GM19035 (cell line): ENCODE data around the gene LNX2.

ENCODE experiments used
- ATAC-seq: cut with Tn5 transposase; IDR thresholded peaks from one replicate; pipeline ENCODE4 v1.9.1; 2021; ENCODE audit not compliant: unreplicated experiment

Gene LNX2

GRCh38 chr13:27570906-27571305, 49.4 kb downstream of the LNX2 start:
- no peak for ATAC-seq

- no peak for ATAC-seq
Measured at GRCh38 chr13:27569405-27569804, 50.9 kb downstream of the LNX2 start.

- no peak for ATAC-seq
Measured at GRCh38 chr13:27565818-27566217, 54.5 kb downstream of the LNX2 start.

- ATAC-seq: no peak
Measured at GRCh38 chr13:27562457-27562856, 57.9 kb downstream of the LNX2 start.

- no peak for ATAC-seq
Measured at GRCh38 chr13:27559719-27560118, 60.6 kb downstream of the LNX2 start.

GRCh38 chr13:27556109-27556508, 64.2 kb downstream of the LNX2 start:
- no peak for ATAC-seq

GRCh38 chr13:27551562-27551961, 68.8 kb downstream of the LNX2 start:
- no peak for ATAC-seq

- ATAC-seq: no peak
Measured at GRCh38 chr13:27549406-27549981, 70.8 kb downstream of the LNX2 start.

GRCh38 chr13:27542220-27542619, 78.1 kb downstream of the LNX2 start:
- ATAC-seq: no peak

GRCh38 chr13:27541386-27541785, 78.9 kb downstream of the LNX2 start:
- no peak for ATAC-seq

- ATAC-seq: no peak
Measured at GRCh38 chr13:27536361-27537101, 83.8 kb downstream of the LNX2 start.

- ATAC-seq: no peak
Measured at GRCh38 chr13:27535546-27535945, 84.8 kb downstream of the LNX2 start.

- no peak for ATAC-seq
Measured at GRCh38 chr13:27534981-27535380, 85.3 kb downstream of the LNX2 start.

- ATAC-seq: no peak
Measured at GRCh38 chr13:27534108-27534980, 86.0 kb downstream of the LNX2 start.

- no peak for ATAC-seq
Measured at GRCh38 chr13:27533155-27533643, 87.1 kb downstream of the LNX2 start.

GRCh38 chr13:27528908-27529307, 91.4 kb downstream of the LNX2 start:
- no peak for ATAC-seq

- ATAC-seq: no peak
Measured at GRCh38 chr13:27526516-27526915, 93.8 kb downstream of the LNX2 start.

- ATAC-seq: no peak
Measured at GRCh38 chr13:27524981-27525975, 95.1 kb downstream of the LNX2 start.

- no peak for ATAC-seq
Measured at GRCh38 chr13:27523346-27524073, 96.8 kb downstream of the LNX2 start.

GRCh38 chr13:27522847-27523246, 97.5 kb downstream of the LNX2 start:
- no peak for ATAC-seq
